Measurements from ENCODE around the gene JOSD1. TPM values are rescaled to one million over a fixed set of nuclear protein-coding genes. Genes with fewer than 3 reads are reported as not detected.

Gene JOSD1
- total RNA-seq, 1 donor from 2014 or later, result 74.6 TPM

DNA sequence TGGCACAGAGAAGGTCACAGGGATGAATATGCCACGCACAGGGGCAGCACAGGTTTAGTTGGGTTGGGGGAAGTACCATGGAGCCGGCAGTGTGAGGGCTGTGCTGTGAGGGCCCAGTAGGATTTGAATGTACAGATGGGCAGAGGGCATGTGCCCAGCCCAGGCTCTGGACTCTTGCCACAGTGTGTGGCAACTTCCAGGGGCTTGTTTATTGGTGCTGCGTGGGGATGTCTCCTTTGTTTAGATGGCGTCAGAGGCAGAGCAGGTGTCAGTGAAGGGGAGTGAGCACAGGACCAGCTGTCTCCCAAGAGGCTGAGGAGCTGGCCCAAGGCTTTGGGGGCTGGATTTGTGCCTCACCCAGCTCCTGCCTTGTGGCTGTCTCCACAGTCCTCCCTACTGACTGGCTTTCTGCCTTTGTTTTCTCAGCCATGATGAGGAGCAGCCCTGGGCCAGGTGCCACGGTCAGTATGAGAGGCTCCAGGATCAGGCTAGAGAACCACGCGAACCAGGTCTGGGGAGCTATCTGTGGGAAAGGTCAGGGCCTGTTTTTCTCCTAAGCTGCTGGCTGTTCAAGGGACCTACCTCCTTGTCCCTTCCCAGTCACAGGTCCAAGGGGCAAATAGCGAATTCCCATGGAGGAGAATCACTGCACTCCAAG, 33.1 kb upstream of the JOSD1 start:
- intact Hi-C loops (cut with micrococcal nuclease), result loop anchor here (2.0 kb wide), 1 partner anchor 17 kb away; no protein-coding TSS in a partner anchor

GRCh38 chr22:38733329-38733723, 32.6 kb upstream of the JOSD1 start:
- intact Hi-C loops (cut with micrococcal nuclease), result no loop called here

GRCh38 chr22:38732251-38732815, 31.6 kb upstream of the JOSD1 start:
- intact Hi-C loops (cut with micrococcal nuclease), result no loop called here

- intact Hi-C loops (cut with micrococcal nuclease), result no loop called here
Observed at GRCh38 chr22:38731703-38732161, 31.0 kb upstream of the JOSD1 start.

- intact Hi-C loops (cut with micrococcal nuclease), result no loop called here
Observed at GRCh38 chr22:38730411-38730871, 29.7 kb upstream of the JOSD1 start.

DNA sequence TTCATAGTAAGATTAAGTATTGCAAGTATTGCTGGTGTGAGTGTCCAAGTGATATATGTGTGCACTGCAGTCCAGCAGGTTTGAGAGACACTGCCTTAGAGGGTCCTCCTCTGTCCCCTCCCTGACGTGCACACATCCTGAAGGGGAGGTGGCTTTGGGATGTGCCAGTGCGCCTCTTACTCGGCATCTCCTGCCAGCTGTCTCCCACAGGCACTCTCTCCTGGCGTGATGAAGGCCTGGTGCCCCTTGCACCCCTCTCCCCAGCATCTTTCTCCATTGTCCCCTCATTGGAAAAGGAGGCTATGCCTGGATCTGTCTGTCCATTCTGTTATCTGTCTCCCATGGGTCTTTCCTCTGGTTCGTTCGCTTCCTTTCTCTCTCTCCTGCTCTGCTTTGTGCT, 29.2 kb upstream of the JOSD1 start:
- intact Hi-C loops (cut with micrococcal nuclease), result no loop called here

GRCh38 chr22:38728871-38729796, 28.4 kb upstream of the JOSD1 start:
- intact Hi-C loops (cut with micrococcal nuclease), result no loop called here

DNA sequence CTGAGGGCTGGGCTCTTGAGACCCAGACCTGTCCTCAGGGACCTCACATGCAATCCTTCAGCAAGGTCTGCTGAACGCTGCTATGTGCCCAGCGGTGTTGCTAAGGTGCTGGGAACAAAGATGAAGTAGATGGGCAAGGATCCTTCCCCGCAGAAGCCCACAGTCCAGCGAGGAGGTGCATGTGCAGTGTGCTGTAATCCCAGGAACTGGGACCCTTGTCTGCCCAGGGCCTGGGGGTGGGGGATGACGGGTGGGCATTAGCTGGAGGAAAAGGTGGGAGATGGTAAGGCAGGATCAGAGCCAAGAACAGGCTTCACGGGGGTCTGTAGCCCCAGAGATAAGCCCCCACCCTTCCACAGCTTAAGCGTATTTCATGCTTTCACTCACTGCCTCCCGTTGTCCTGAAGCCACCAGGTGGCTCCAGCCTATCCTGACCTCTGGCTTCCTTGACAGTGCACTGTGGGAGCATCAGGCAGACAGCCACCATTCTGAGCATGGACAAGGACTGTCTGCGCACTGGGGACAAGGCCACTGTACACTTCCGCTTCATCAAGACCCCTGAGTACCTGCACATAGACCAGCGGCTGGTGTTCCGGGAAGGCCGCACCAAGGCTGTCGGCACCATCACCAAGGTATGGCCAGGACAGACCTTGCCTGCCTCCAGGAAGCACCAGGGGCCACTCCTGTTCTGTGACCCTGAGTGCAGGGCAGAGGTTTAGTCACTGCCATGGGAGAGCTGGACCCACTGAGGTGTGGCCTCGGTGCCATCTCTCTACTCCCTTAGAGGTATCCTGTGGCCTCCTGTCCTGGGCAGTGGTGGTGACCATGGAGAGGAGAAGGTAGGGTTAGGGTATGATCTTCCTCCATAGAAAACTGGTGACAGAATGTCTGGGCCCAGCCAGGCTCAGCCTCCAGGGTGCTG, 27.0 kb upstream of the JOSD1 start:
- intact Hi-C loops (cut with micrococcal nuclease), result no loop called here

DNA sequence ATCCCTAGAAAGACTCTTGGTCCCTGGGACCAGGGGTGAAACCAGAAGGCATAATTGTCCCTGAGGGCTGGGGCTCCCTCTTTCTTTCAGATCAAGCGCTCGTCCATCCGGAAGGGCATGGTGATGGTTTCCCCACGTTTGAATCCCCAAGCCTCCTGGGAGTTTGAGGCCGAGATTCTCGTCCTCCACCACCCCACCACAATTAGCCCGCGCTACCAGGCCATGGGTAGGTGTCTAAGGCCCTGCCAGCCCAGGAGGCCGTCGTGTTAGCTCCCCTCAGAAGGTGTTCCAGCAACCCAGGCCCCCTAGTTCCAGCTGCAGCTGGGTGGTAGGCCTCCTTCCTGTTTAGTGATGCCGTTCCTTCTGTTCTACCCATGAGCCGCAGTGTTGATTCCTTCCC, 26.4 kb upstream of the JOSD1 start:
- intact Hi-C loops (cut with micrococcal nuclease), result no loop called here

GRCh38 chr22:38725900-38726655, 25.3 kb upstream of the JOSD1 start:
- intact Hi-C loops (cut with micrococcal nuclease), result no loop called here

DNA sequence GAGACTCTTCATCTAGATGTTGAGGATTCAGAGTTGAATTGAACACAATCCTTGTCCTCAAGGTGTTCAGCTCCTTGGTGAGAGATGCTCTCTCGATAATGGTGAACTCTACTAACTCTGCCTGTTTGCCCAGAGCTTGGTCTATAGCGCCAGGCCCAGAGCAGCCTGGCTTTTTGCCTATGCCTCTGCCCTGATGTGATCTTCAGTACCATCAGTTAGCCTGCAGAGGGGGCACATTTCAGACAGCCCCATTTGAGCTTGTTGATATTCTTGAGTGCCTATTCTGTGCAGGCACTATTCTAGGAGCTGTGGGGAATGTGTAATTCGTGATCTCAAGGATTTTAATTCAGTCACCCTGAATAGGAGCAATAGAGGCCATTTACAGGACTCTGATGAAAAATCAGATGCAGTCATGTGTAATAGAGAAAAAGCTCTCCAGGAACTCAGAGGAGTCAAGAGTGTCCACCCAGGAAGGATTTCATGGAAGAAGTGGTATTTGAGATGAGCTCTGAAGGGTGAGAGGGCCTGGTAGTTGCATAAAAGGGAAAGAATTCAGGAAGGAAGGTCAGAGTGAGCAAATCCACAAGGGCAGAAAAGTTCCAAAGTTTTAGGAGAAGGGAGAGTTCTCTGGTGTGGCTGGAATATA, 24.3 kb upstream of the JOSD1 start:
- intact Hi-C loops (cut with micrococcal nuclease), result no loop called here

GRCh38 chr22:38724176-38724575, 23.4 kb upstream of the JOSD1 start:
- intact Hi-C loops (cut with micrococcal nuclease), result no loop called here

DNA sequence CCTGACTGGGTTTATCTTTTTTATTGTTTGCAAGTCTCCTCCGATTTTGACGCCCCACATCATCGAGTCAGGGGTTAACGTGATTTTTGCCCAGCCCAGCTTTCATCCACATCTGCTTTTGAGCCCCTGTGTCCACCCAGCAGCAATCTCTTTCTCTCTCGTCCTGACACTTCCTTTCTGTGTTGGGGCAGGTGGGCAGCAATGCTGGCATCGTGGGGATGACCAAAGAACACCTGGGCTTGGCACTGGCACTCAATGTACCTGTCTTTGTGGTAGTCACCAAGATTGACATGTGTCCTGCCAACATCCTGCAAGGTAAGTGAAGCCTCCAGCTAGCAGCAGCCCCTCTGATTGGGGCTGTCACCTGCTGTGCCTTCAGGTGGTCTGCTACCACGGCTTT, 20.8 kb upstream of the JOSD1 start:
- intact Hi-C loops (cut with micrococcal nuclease), result no loop called here

DNA sequence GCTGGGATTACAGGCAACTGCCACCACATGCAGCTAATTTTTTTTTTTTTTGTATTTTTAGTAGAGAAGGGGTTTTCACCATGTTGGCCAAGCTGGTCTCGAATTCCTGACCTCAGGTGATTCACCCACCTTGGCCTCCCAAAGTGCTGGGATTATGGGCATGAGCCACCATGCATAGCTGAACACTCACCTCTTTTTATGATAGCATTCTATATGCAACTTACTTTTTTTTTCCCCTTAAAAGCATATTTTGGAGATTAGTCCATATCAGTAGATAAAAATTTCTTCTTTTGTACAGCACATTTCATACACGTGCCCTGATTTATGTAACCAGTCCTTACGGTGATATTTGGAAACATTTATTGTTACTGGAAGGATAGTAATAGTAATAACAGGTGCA, 19.6 kb upstream of the JOSD1 start:
- intact Hi-C loops (cut with micrococcal nuclease), result no loop called here

- intact Hi-C loops (cut with micrococcal nuclease), result no loop called here
Observed at GRCh38 chr22:38719196-38719595, 18.5 kb upstream of the JOSD1 start.

GRCh38 chr22:38718414-38718813, 17.7 kb upstream of the JOSD1 start:
- intact Hi-C loops (cut with micrococcal nuclease), result no loop called here

DNA sequence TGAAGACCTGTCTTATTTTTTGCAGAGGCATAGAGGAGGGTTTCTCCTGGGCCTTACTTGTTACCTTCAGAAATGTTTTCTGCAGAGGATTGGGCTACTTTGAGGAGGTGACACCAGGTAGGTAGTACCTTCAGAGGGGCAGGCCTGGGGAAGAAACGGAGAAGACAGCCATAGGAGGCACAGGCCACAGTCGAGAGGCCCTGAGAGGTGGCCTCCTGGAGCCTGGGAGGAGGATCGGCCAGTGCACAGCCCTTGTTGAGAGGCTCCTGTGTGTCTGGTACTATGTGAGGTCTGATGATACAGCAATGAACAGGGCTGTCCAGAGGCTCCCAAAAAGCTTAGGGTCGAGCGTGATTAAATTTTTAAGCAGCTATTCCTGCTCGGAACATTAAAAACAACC, 16.5 kb upstream of the JOSD1 start:
- intact Hi-C loops (cut with micrococcal nuclease), result no loop called here

GRCh38 chr22:38716826-38717225, 16.1 kb upstream of the JOSD1 start:
- intact Hi-C loops (cut with micrococcal nuclease), result no loop called here

- intact Hi-C loops (cut with micrococcal nuclease), result no loop called here
Observed at GRCh38 chr22:38716271-38716670, 15.5 kb upstream of the JOSD1 start.

DNA sequence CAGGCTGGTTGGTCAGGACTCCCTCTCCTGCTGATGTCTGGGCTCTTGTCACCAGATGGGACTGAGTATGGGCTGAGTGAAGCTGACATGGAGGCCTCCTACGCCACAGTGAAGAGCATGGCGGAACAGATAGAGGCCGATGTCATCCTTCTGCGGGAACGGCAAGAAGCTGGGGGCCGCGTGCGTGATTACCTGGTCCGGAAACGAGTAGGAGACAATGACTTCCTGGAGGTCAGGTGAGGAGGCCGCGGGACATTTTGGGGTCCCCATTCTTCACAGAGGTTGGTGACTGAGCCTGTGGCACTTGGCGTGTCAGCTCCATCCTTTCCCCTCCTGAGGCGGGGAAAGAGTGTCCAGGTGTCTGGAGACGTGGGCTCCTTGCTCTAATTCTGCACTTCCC, 15.1 kb upstream of the JOSD1 start:
- intact Hi-C loops (cut with micrococcal nuclease), result no loop called here

Data from T-helper 1 cell treated with Interleukin-12 subunit alpha and Interleukin-12 subunit beta and Interleukin-4 antibody, amounts not matched to agents 30 ng/mL and 1 ng/mL, for 36 hours (primary cell).